GM19239 (cell line): Measurements from ENCODE around the gene GRAP2.

Source experiments
- DNase-seq: peaks from one replicate; pipeline ENCODE4 v3.0.0; 2011; ENCODE audit warnings: low spot score; ENCODE audit not compliant: insufficient read length
- FAIRE-seq: peaks from 2 replicates; lab custom pipeline; 2011; peaks lifted over from hg19 to GRCh38; lab: Jason Lieb, UNC

GRAP2 gene

DNA sequence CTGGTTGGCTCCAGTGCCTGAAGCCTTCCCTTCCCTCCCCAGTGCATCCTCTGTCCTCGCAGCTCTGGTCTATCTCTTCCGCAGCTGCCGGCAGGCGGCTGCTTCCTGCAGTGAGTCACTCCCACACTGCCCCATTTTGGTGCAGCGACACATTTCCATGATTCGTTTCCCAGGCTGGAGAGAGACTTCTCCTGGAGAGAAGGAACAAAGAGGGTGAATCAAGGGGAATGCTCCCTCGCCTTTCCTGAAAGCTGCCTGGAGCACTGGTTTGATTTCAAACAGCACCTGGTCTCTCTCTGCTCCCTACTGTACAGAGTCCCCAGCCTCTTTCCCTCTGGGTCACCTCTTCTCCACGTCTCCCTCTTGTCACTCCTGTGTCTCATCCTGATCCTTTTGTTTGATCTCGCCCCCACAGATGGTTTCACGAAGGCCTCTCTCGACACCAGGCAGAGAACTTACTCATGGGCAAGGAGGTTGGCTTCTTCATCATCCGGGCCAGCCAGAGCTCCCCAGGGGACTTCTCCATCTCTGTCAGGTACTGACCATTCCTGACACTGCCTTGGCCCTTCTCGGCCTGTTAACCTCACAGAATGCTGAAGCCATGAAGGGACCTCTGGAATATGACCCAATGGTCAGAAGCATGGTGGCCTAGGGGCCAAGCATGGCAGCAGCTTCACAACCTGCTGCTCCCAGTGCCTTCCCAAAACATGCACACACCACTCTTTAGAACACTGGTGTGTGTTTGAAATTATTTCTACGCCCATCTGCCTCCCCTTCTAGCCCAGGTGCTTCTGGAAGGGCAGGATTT lies 59.0 kb downstream of the GRAP2 start, which contains the start of gene TMA7B:
Gene TMA7B (plus strand): TSS at position 758 of the 808 bp plus-strand sequence. CDS start 3,978 bp downstream, outside the sequence.
- DNase-seq, result no peak
- FAIRE-seq, result no peak

GRCh38 chr22:39960791-39961746 lies 60.2 kb downstream of the GRAP2 start:
- peak; percentile 97 for FAIRE-seq
- DNase-seq, result peak; percentile 66

DNA sequence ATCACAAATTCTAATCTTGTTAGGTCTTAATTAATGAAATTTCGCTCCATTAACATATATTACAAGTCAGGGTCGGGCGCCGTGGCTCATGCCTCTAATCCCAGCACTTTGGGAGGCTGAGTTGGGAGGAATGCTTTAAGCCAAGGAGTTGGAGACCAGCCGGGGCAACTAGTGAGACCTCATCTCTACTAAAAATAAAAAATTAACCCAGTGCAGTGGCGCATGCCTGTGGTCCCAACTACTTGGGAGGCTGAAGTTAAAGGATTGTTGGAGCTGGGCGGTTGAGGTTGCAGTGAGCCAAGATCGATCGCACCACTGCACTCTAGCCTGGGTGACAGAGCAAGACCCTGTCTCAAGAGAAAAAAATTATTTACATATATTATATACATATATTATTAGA lies 61.2 kb downstream of the GRAP2 start:
- DNase-seq (no peak), FAIRE-seq (peak; percentile 21)

DNA sequence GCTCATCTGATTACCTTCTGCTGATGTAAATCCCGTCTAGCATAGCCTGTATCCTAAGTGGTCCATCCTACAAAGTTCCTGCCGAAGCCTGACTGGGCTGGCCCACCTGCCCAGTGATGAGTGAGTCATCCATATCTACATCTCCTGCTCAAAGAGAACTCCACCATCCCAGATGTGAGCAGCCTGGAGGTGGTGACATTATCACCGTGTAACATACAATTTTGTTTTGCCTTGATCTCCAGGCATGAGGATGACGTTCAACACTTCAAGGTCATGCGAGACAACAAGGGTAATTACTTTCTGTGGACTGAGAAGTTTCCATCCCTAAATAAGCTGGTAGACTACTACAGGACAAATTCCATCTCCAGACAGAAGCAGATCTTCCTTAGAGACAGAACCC lies 64.9 kb downstream of the GRAP2 start:
- no peak for FAIRE-seq

DNA sequence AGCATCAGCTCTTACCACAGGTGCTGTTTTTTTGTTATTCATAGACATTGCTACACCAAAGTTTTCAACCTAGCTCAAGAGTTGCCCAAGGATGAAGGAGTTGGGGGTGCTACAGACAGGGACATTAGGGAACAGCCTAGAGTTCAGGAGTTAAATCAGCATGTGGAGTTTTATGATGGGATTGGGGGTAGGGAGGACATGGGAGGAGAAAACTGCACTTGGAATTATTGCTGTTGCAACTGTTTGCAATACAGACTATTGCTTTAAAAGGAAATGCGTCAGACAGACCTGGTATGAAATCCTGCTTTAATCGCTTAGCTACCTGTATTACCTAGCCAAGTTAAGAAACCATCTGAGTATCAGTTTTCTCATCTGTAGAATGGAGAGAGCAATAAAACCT lies 65.6 kb downstream of the GRAP2 start:
- DNase-seq, result no peak
- FAIRE-seq, result no peak

More for the DNA sequence above, 64.9 kb downstream of the GRAP2 start:
- no peak for DNase-seq

DNA sequence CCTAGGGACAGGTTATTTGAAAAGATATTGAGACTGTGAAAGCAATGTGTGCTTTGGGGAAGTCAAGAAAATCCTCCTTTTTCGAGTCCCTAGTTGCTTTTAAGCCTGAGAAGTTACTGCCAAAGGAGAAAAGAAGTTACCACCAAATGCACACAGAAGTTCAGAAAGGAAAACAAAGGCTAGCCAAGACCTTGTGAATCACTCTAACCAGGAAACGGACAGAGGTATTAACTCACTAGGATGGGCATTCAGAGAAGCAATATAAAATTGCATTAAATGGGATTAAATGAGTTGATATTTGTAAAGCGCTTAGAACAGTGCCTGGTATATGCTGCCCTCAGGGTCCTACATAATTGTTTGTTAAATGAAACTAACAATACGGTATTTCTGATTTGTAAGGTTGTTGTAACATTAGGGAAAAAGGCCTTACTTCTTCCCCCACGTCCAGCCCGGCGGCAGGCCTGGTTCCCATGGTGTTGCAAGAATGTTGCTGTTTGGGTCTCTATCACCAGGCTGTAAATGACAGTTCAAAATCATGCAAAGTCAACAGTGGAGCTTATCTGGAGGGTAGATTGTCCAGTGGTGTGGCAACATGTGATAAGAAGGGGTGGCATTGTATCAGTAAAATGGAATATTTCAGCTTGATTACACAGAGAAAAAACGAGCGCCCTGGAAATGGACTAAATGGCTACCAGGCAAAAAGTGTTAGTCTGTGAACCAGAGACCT lies 66.4 kb downstream of the GRAP2 start:
- FAIRE-seq (no peak), DNase-seq (no peak)

DNA sequence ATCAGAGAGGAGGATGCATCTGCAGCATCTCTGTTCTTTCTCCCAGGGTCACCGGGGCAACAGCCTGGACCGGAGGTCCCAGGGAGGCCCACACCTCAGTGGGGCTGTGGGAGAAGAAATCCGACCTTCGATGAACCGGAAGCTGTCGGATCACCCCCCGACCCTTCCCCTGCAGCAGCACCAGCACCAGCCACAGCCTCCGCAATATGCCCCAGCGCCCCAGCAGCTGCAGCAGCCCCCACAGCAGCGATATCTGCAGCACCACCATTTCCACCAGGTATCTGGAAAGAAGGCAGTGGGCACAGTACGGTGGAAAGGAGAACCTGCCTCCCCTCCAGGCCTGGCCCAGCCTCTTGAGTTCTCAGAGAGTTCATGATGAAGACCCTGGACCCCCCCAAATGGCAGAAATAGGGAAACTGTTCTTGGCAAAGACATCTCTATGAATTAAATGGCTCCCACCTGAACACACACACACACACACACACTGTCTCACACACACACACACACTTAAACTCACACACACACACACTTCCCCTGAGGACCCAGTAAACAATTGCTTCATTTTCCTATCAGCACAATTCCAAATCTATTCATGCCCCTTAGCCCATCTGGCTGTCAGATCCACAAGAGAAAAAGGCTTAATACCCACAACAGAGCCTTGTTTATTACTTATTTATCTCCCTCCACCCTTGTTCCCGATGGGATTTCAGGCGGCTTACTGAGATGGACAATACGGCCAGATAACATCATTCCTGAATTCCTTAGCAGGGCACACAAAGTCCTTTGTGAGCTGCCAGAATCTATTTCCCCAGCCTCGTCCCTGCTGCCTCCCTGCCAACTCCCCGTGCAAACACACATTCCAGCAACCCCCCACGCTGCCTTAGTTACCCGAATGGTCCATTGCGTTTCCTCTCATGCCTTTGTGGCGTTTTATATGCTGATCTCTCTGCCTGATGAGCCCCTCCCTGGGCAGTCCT lies 67.4 kb downstream of the GRAP2 start:
- no peak for FAIRE-seq
- DNase-seq, result no peak

DNA sequence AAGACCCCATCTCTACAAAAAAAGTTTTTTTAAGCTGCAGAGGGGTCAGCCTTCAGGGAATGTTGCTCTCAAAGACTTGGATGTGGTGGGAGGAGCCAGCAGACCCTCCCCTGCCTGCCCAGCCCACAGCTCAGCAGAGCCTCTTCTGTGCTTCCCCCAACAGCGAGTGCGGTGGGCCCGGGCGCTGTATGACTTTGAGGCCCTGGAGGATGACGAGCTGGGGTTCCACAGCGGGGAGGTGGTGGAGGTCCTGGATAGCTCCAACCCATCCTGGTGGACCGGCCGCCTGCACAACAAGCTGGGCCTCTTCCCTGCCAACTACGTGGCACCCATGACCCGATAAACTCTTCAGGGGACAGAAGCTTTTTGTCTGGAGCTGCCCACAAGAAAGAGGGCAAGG lies 69.9 kb downstream of the GRAP2 start:
- FAIRE-seq (no peak), DNase-seq (no peak)

GRCh38 chr22:39972641-39973040 lies 71.8 kb downstream of the GRAP2 start:
- DNase-seq (no peak), FAIRE-seq (no peak)

DNA sequence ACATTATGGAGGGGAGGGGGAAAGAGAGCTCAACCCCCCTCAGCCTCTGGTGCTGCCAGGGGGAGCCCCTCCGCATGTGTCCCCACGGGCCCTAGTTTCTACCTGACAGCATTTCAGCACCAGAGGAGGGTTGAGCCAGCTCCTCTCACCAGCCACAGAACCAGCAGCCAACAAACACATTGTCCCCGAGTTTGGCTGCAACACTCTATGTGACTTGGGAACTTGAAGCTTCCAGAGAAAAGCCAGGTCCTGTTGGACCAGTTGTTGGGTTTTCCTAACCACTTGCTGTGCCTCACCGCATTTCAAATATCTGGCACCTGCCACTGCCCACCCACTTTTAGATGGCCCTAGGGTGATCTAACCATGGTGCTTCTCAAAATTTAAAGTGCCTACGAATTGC lies 72.8 kb downstream of the GRAP2 start:
- FAIRE-seq, result no peak
- no peak for DNase-seq

- FAIRE-seq, result no peak
Observed at GRCh38 chr22:39974065-39974464, 73.2 kb downstream of the GRAP2 start.

GRCh38 chr22:39979048-39979447 lies 78.2 kb downstream of the GRAP2 start:
- no peak for FAIRE-seq

More at GRCh38 chr22:39974065-39974464, 73.2 kb downstream of the GRAP2 start:
- DNase-seq, result no peak

GRCh38 chr22:39979458-39979857 lies 78.6 kb downstream of the GRAP2 start:
- DNase-seq (no peak), FAIRE-seq (no peak)

More at GRCh38 chr22:39979048-39979447, 78.2 kb downstream of the GRAP2 start:
- no peak for DNase-seq

GRCh38 chr22:39980596-39980995 lies 79.7 kb downstream of the GRAP2 start:
- DNase-seq (no peak), FAIRE-seq (no peak)

- no peak for FAIRE-seq
- DNase-seq, result no peak
Observed at GRCh38 chr22:39983346-39983745, 82.5 kb downstream of the GRAP2 start.

DNA sequence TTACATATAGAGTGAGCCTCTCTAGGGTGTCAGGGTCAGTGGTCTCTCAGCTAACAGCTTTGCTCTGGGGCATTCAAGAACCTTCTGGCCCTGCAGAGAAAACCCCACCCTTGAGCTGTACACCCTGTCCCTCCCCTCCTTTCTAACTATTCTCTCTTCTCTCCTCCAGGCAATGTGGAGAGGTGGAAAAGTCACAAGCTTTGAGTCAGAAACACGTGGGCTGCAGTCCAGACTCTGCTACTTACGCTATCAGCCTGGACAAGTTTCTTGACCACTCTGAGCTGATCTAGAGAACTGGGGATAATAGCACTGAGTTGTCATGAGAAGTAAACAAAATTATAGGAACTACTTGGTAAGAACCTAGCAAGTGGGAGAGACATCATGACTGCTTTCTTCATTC lies 83.1 kb downstream of the GRAP2 start:
- DNase-seq (no peak), FAIRE-seq (no peak)

DNA sequence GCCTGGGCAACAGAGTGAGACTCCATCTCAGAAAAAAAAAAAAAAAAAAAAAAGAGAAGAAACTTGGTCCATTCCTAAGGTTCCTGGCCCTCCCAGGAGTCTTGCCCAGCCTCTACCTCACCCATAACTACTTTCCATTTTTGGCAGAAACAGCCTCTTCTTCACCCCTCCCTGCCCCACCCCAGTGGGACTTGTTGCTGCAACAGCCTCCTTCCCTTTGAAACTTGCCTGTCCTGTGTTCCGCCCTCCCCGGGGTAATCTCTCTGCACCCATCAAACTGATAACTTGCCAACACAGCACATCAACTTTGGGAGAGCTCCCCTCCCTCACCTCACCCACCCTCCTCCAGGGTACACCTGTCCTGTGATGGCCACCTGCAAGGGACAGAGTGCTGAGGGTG lies 83.9 kb downstream of the GRAP2 start:
- DNase-seq (no peak), FAIRE-seq (no peak)

DNA sequence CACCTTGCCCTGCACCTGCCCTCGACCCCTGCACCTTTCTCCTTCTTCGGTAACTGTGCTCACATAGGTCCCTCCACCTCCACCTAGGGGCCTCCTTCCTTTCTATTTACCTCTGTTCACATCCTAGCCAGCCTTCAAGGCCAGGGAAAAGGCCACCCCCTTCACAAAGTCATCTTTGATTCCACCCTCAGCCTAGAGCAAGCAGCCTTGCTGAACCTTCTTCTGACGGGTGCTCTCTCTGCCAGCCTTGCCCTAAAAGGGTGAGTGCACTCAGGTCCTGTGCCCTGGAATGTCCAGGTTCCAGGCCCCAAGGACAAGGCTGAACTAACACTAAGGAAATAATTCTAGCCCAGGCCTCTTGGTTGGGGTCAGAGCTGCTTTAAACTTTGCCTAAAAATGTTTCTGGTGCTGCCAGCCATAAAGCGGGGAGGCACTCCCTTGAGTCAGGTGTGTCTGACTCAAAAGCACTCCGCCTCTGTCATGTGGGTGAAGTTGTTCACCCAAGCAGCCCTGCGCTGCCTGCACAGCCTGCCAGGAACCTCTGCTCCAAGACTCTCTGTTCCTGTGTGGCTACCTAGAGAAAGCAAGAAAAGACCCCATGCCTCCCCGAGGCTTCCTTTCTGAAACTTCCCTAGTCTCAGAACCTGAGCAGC lies 84.6 kb downstream of the GRAP2 start:
- DNase-seq (no peak), FAIRE-seq (no peak)
